ENCODE measurements around the gene NAXD.
"Not testable (repeated sequence)": the region's sequence is repeated elsewhere in the genome, so short reads cannot be mapped to it uniquely, and the experiment has no call there.

The NAXD gene

GRCh38 chr13:110615322-110616102, at the start of gene NAXD:
NAXD (plus strand) TSS chr13:110615545; CDS start chr13:110615602, 57 bp downstream.
- peak; percentile 49 for DNase-seq (ENCODE audit: low read depth)

DNA sequence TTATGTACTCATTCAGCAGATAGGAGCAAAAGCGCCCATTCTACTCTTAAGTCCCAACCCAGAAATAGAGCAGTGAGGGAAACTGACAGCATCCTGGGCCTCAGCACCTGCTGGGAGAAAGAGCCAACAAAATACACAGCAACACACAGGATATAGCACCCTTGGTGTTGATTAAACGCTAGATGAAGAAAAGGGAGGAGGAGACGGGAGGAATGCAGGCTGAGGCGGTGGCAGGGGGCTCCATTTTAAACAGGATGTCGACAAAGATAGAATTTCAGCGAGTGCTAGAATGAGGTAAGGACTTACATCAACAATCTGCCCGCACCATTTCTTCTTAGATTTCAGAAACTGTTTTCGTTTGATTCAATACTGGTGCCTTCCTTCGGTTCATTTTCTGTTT, 49.2 kb upstream of the NAXD start:
- no peak for DNase-seq (ENCODE audit: low read depth)

- no peak for DNase-seq (ENCODE audit: low read depth)
Observed at GRCh38 chr13:110568612-110569011, 46.7 kb upstream of the NAXD start.

- DNase-seq (ENCODE audit: low read depth) = not testable (repeated sequence)
Observed at GRCh38 chr13:110569962-110570361, 45.4 kb upstream of the NAXD start.

- DNase-seq (ENCODE audit: low read depth) = no peak
Observed at GRCh38 chr13:110570886-110571285, 44.5 kb upstream of the NAXD start.

GRCh38 chr13:110571896-110572777, 43.2 kb upstream of the NAXD start:
- DNase-seq (ENCODE audit: low read depth) = no peak

- DNase-seq (ENCODE audit: low read depth) = no peak
Observed at GRCh38 chr13:110572778-110573118, 42.6 kb upstream of the NAXD start.

DNA sequence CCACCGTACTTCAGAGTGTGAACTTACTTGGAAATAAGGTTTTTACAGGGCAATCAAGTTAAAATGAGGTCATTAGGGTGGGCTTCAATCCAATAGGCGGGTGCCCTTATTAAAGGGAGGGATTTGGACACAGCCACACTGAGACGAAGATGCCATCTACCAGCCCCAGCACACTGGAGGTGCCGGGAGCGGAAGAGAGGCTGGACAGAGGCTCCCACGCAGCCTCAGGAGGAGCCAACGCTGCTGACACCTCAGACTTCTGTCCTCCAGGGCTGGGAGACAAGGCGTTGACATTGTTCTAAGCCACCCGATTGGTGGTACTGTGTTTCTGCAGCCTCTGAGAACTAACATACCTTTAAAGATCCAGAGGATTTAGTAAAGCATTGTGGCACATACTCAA, 41.2 kb upstream of the NAXD start:
- DNase-seq (ENCODE audit: low read depth) = no peak

DNA sequence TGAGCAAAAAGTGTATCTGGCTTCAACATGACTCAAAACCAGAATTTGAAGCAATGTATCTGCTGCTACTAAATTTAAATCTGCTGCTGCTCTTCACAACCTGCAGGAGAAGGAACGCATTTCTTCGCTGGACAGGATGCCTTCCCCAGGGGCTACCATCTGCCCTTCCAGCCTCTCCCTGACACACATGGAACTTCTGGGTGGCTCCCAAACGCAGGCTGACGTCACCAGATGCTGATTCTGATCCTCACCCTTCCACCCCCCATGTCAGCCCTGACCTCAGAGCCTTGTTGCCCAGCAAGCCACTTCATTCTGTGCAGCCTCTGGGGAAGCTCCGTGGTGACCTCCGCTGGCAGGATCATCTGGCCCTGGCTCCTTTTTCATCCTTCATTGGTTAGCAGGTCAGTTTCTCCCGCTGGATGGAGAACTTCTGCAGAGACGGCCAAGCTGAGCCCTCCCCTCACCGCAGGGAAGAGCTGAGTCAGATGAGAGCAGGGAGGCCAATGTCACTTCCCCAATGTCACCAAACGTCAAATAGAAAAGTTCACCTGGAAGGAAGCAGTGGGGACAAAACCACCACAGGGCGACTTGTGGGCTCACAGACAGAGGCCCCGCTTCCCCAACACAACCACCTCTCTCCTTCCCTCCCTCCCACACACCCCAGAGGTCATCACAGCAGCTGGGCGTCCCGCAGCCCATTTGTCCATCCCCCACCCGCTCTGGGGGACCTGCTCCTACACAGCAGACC, 39.8 kb upstream of the NAXD start:
- no peak for DNase-seq (ENCODE audit: low read depth)

GRCh38 chr13:110576070-110576394, 39.3 kb upstream of the NAXD start:
- no peak for DNase-seq (ENCODE audit: low read depth)

DNA sequence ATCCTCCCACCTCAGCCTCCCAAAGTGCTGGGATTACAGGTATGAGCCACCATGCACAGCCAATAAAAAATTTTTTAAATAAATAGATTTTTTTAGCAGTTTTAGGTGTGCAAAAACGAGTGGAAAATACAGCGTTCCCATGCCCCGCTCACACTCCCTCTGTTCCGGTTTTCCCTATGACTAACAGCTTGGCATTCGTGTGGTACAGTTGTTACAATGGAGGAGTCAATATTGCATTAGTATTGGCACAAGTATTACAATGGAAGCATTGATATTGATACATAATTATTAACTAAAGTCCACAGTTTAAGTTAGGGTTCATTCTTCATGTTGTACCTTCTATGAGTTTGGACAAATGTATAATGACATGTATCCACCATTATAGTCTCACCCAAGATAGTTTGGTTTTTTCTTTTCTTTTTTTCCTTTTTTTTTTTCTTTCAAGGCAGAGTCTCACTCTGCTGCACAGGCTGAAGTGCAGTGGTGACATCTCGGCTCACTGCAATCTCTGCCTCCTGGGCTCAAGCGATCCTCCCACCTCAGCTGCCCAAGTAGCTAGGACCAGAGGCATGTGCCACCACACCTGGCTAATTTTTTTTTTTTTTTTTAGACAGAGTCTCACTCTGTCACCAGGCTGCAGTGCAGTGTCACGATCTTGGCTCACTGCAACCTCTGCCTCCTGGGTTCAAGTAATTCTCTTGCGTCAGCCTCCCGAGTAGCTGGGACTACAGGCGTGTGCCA, 38.4 kb upstream of the NAXD start:
- no peak for DNase-seq (ENCODE audit: low read depth)

- DNase-seq (ENCODE audit: low read depth) = no peak
Observed at GRCh38 chr13:110578363-110578762, 37.0 kb upstream of the NAXD start.

GRCh38 chr13:110580800-110581199, 34.5 kb upstream of the NAXD start:
- no peak for DNase-seq (ENCODE audit: low read depth)

DNA sequence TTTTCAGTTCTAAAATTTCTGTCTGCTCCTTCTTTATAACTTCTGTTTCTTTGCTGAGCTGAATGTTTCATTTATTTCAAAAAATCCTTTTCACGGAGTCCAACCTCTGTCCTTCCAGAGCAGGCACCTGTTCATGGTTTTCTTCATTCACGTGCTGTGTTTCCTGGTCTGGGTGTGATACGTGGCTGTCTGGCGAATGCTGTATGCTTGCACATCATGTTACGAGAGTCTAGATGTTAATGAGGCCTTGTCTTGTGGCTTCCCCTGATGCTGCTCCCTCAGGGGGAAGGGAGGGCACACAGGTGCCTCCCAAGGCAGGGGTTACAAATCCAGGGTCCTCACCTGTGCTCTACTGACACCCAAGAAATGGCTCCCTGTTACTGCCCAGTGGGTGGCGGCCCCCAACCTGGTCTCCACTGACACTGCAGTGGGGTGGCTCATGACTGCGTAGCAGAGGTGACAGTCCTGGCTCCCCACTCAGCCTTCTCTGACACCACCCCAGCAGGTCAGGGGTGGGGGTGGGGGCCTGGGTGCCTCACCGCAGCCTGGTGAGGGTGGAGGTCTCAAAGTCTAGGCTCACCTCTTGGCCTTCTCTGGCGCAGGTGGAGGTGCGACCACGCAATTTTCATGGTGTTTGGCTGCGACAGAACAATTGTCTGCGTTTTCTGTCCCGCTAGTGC, 33.7 kb upstream of the NAXD start:
- DNase-seq (ENCODE audit: low read depth) = no peak

GRCh38 chr13:110582421-110582954, 32.9 kb upstream of the NAXD start:
- no peak for DNase-seq (ENCODE audit: low read depth)

- no peak for DNase-seq (ENCODE audit: low read depth)
Observed at GRCh38 chr13:110583178-110583865, 32.0 kb upstream of the NAXD start.

DNA sequence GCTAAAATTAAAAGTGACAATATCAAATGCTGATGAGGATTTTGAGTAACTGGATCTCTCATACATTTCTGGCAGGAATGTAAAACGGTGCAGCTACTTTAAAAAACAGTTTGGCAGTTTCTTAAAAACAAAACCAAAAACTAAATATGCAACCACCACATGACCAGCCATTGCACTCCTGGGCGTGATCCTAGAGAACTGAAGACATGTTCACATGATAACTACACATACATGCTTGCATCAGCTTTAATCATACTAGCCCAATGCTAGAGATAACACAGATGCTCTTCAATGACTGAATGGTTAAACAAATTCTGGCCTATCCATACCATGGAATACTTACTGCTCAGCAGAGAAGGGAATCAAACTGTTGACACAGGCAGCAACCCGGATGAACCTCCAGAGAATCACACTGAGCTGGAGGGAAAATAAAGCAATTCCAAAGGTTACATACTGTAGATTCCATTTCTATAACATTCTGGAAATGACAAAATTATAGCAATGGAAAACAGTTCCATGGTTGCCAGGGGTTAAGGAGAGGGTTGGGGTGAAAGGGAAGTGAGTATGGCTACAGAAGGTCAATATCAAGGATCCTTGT, 25.5 kb upstream of the NAXD start:
- DNase-seq (ENCODE audit: low read depth) = no peak

GRCh38 chr13:110590577-110590976, 24.8 kb upstream of the NAXD start:
- DNase-seq (ENCODE audit: low read depth) = no peak

- DNase-seq (ENCODE audit: low read depth) = peak; percentile 48
Observed at GRCh38 chr13:110592665-110593064, 22.7 kb upstream of the NAXD start.
